IPS-NIHi7 (cell line): ENCODE data around the gene UNC13C.

Experiments used
- DNase-seq: peaks from one replicate; pipeline ENCODE4 v3.0.0; 2012; ENCODE audit warnings: mixed read lengths; ENCODE audit errors: extremely low spot score

UNC13C gene

DNA sequence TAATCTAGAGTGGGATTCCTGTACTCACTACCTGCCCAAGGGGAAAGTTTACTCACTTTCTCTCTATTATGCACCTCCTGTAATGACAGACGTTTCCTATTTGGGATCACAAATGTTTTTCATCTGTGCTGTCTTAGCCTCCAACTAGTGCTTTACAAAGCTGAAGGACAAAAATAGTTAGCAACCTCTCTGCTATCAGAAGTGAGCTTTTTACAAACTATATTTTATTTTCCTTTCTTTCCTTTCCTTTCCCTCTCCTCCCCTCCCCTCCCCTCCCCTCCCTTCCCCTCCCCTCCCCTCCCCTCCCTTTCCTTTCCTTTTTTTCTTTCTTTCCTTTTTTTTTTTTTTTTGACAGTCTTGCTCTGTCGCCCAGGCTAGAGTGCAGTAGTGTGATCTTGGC, 130.8 kb downstream of the UNC13C start:
- DNase-seq: no peak

DNA sequence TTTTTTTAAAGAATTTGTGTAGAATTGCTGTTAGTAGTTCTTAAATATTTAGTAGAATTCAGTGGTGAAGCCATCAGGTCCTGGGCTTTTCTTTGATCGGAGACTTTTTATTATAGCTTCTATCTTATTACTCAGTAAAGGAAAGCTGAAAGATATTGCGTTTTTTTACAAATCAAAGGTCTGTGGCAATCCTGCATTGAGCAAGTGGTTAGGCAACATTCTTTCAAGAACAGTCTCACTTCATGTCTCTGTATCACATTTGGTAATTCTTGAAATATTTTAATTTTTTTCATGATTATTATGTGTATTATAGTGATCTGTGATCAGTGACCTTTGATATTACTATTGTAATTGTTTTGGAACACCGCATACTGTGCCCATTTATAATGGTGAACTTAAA, 140.8 kb downstream of the UNC13C start:
- DNase-seq: no peak

DNA sequence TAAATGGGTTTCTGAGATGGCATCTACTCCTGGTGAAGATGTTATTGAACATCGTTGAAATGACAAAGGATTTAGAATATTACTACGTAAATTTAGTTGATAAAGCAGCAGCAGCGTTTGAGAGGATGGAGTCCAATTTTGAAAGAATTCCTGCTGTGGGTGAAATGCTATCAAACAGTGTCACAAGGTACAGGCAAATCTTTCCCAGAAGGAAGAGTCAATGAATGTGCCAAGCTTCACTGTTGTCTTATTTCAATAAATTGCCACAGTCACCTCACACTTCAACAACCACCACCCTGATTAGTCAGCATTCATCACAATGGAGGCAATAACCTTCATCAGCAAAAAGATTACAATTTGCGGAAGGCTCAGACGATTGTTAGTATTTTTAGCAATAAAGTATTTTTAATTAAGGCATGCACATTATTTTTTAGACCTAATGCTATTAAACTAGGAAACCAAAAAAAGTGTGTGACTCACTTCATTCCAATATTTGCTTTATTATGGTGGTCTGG, 142.8 kb downstream of the UNC13C start:
- no peak for DNase-seq

DNA sequence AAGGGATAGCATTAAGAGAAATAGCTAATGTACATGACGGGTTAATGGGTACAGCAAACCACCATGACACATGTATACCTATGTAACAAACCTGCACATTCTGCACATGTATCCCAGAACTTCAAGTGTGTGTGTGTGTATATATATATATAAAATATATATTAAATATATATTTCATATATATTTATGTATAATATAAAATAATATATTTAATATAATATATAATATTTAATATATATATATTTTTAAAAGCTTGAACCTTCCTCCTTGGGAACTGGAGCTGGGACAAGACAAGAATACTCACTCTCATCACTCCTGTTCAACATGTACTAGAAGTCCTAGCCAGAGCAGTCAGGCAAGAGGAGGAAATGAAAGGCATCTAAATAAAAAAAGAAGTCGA, 149.3 kb downstream of the UNC13C start:
- no peak for DNase-seq

DNA sequence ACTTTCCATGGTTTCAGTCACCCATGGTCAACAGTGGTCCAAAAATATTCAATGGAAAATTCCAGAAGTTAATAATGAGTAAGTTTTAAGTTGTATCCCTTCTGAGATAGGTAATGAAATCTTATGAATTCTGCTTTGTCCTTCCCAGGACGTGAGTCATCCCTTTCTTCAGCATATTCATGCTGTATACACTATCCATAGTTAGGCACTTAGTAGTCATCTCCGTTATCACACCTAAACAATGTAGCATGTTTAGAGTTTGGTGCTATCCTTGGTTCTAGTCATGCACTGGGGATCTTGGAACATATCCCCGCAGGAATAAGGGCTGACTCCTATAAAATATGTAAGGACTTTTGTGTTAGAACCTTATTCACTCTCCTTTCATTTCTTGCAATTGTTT, 153.2 kb downstream of the UNC13C start:
- DNase-seq: no peak

DNA sequence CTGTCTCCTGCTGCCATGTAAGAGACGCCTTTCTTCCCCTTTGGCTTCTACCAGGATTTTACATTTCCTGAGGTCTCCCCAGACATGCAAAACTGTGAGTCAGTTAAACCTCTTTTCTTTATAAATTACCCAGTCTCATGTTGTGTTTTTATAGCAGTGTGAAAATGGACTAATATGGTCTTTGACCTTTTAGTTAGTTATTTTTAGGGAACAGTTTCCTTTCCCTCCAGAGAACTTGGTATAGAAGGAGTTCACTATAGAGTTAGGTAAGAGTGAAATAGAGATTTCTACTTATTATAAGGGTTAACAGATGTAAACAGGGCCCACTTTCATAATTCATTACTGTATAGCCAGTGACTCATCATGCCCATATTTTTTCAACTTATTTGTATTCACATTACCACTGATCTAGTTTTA, 170.9 kb downstream of the UNC13C start:
- no peak for DNase-seq

DNA sequence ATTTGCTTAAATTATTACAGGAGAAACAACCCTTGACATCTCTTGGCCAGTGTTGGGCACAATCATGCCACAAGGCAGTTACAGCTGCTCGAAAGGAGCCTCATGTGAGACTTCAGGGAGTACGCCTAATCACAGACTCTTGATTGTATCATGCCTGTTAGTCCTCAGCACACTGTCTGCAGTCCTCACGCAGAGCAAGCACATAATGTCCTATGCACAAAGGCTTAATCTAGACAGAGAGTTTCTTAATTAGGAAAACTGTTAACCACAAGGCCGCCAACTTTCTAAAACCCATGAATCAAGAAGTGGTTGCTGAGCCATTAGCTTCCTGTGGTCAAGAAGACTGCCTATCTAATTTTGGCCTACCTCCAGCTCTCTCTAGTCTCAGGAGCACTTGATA, 172.0 kb downstream of the UNC13C start:
- DNase-seq: no peak

DNA sequence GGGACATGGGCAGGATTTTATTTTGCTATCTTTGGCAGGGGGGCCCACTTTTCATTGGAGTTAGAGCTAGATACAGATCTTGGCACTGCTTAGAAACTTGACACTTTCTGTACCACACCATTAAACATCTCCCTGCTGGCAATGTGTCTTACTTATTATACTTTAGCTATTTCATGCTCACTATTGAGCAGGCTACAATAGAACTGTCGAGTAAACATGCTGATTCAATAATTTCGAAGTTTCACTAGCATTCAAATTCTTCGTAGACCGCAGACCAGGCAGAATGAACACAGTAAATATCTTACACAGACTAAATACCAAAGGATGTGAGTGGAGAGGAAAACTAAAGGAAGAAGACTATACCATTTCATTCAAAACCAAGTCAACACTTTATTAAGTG, 180.8 kb downstream of the UNC13C start:
- DNase-seq: no peak

DNA sequence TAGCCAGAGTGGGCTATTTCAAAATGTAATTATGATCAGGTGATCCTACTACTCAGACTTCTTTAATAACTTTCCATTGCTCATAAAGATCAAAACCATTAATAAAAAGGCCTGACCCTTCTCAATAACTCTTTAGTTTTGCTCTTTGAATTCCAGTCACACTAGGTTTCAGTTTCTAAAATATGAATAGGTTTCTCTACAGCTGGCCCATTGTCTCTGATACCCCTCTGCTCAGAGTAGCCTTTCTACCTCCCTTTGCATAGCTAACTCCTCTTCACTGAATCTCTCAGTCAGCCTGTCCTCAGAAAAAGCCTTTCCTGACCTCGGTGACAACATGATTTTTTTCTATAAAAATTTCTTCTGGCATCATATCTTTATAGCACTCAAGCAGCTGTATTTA, 209.1 kb downstream of the UNC13C start:
- DNase-seq: no peak

DNA sequence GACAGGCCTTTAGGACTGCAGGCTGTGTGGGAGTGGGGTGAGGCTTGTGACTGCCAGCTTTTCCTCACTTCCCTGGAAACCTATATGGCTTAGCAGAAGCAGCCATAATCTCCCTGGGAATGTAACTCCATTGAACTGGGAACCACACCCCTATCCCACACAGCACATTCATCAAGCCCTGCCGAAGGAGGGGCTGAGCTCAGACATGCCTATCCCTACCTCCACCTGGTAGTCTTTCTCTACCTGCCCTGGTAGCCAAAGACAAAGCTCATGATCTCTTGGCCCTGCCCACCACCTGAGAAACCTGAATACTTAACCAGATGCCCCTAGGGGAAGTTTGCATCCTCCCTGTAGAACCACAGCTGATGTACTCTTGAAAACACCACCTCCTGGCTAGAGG, 219.8 kb downstream of the UNC13C start:
- no peak for DNase-seq

DNA sequence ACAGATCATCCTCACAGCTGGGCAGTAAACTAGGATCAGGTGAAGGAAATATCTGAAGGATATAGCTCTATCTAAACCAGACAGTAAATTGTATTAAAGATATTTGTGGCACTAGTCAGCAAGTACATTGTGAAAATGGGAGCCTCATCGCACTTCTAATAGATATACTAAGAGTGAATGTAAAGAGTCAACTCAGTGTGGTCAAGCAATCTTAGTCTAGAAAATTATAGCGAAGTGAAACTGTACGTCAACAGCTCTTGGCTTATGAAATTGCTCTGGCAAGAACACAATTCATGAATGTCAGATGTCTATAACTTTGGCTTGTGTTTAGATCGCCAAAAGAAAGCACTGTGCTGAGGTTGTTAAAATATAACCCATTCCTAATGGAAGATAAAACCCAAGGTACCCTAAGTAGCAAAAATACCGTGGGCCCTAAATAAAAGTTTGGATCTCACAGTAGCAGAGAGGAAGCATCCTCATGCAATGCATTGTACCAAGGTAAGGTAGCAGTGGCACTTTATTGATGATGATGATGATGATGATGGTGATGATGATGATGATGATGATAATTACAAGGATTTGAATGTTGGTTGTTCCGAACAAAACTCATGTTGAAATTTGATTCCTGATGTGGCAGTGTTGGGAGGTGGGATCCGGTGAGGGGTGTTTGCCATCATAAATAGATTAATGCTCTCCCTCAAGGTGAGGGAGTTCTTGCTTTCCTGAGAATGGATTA, 228.5 kb downstream of the UNC13C start:
- DNase-seq: no peak

DNA sequence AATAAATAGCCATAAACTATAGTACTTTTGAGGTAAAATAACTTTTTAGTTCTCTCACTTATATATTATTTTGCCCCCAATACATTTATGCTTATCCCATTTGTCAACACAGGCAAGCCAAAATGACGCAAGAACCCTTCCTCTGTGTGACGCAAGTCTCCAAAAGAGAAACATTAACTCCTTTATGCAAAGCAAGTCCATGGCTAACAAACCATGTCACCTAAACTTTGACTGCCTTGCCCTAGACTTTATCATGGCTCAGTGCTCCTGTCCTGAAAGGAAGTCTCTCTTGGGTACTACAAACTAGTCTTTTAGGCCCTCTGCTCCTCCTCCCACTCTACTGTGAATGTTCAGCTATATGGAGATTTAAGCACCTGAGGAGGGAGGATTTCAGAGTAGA, 230.5 kb downstream of the UNC13C start:
- no peak for DNase-seq

DNA sequence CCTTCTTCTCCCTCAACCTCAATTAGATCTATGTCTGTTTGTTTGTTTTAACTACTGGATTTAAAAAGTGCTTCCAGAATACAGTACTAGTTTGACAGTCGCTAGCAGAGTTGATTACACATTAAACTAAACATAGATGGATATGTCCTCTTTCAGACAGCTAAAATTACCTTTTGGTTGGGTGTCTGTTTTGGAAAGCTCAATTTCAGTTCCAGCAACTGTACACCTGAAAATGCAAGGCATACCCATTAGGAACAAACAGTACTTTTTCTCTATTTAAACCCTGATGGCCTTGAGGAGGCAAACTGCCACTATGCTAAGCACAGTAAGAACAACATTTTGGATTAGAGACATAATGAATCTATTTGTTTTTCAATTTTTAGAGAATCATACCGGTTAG, 234.4 kb downstream of the UNC13C start:
- no peak for DNase-seq

DNA sequence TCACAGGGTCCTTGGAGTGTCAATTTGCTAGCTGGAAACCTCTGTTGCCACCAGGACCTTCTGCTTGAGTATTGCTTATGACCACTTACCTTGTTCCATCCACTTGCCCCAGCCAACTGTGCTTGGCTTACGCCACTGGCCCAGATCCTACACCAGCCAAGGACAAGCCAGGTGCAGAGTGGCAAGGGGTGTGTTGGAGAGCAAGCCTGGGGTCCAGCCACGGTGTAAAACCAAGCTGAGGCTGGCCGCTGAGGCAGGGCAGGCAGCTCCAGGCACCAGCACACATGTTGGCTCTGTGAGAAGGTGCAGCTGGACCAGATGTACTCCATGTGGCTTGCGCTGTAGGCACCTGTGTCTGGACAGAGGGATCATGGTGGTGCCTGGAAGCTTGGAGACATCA, 248.2 kb downstream of the UNC13C start:
- DNase-seq: no peak

DNA sequence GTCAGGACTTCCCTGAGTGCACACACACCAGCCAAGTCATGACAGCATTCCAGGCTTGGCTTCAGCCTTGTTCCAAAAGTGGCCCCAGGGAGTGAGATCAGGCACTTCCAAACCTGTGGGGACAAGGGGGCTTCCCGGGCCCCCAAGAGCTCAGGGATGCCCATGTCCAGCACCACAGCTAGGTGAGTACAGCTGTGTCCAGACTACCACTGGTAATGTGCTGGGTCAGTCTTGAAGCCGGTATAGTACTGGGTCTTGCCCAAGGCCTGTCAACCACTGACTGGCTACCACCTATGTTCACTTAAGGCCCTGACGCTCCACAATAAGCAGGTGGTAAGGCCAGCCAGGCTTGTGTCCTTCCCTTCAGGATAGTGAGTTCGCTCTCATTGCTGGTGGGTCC, 249.3 kb downstream of the UNC13C start:
- DNase-seq: no peak

DNA sequence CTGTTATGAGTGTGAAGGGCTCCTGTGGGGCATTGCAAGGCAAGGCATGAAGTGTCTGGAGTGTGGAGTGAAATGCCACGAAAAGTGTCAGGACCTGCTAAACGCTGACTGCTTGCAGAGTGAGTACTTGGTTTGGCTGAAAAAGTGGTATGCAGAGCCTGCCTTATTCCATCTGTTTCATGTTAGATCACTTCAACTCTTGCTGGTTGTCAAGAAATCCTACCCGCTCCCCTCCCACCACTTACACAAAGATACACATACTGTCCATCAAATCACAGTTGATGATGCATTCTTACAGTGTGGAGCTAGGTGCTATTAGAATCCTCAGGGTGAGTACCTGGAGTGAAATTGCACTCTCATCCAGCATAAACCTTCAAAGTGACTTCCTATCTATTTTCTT, 272.1 kb downstream of the UNC13C start:
- DNase-seq: no peak

DNA sequence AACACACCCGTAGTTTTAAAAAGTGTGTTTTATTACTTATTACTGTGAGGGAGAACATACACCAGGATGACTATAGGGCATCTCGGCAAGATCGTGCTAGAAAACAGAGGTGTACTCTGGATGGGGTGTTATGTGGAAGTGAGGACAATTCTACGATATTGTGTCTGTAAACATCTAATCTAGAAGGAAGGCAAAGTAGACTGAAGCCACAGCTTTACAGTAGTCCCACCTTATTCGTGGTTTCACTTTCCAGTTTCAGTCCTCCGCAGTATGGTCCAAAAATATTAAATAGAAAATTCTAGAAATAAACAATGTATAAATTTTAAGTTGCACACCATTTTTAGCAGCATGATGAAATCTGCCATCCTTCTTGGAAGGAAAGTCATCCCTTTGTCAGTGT, 277.9 kb downstream of the UNC13C start:
- no peak for DNase-seq

DNA sequence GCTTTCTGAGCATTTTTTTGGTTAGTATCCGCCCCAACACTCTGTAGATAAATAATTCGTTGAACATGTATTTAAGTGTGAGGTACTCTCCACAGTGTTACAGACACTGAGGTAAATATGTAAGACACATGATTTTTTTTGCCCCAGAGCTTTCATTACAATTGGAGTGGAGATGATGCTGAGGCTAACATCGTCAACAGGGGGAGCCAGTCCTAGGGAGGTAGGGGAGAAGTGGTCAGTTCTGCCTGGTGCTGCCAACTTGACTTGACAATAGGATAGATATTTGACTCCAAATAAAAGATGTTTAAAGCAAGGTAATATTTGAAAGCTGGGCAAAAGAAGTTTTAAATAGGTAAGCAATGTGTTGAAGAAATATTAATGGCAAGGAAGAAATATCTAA, 295.7 kb downstream of the UNC13C start:
- peak; percentile 42 for DNase-seq

DNA sequence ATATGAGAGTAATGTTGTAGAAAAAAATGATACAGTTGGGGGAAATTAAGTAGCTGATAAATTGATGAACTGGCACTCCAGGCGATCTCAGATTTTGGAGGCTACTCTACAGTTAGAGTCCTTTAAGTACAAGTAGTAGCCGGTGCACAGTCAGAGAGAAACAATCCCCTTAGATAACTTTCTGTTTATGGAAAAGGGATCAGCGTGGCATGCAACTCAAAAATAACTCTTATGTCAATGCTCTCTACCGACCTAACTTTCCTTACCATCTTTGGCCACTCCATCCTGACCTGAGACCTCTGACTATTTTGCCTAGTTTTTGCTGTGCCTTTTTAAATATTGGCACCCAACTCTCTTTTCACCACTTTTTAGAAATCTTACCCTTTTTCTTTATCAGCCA, 299.6 kb downstream of the UNC13C start:
- DNase-seq: no peak

DNA sequence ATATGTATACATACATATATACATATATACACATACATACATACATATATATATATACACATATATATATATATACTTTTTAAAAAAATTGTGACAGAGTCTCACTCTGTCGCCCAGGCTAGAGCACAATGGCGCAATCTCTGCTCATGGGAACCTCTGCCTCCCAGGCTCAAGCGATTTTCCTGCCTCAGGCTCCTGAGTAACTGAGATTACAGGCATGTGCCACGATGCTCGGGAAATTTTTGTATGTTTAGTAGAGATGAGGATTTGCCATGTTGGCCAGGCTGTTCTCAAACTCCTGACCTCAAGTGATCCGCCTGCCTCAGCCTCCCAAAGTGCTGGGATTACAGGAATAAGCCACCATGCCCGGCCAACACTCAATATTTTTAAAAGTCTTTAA, 302.5 kb downstream of the UNC13C start:
- no peak for DNase-seq

DNA sequence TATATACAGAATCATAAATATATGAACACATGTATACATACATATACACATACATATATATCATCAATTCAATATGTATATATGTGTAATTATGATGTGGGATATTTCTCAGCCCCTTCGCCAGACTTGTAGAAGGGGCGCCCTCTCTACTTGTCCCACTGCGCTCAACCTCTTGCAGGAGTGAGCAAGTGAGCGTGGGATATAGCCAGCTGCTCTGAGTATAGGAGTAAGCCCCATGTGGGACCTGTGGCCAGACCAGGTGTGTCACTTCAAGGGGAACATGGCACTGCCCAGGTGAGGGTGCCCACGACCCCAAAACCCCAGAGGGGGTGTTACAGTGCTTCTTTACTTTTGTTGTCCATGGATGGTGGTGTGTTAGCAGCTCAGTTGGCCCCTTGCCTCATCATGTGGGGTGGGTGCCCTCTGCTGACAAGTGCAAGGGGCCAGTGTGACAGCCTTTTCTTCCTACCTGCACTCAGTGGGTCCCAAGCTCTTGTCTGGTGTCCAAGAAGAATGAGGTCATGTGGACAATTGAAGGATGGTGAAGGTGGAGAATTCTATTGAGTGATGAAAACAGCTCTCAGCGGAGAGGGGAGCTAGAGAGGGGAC, 304.1 kb downstream of the UNC13C start:
- no peak for DNase-seq

DNA sequence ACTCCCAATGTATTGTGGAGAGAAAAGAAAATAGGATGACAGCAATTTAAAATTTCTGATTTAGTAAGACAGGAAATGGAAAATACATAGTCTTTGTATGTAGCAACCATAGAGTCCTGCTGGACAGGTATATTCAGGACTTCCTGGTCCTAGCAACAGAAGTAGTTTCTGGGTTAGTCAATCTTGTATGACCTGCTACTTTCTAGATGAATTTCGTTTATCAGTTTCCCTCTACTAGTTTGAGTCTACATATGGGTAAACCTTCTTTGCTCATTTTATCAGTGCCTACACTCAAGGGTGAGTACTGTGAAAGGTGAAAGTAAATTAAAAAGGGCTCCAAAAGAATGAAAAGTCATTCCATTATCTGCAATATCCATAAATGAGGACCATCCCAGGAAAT, 309.8 kb downstream of the UNC13C start:
- no peak for DNase-seq

DNA sequence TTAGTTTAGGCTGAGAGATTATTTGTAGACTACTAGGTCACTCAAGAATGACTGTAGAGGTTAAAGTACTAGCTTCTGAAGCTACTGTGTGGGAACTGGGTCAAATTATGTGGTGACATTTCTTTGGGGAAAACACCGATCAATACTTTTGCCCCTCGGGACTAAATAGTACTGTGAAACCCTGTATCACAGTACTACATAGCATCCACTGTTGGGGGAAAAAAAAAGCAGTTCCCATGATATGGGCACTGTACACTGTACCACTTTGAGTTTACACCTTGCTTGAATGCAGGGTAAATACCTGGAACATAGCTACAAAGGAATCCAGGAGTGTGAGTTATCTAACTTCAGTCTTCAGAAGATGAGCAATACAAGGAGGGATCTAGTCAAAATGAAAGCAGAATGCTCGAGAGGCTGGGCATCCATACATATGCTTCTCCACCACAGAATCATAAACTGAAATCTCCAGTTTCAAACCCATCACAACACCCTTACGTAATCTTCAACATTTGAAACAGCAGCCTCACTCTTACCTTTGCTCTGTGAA, 311.4 kb downstream of the UNC13C start:
- DNase-seq: no peak
